GM19395 (cell line): Measurements from ENCODE around the gene TMEM19.
"Not testable (repeated sequence)": the region's sequence is repeated elsewhere in the genome, so short reads cannot be mapped to it uniquely, and the experiment has no call there.

Source experiments
- ATAC-seq: cut with Tn5 transposase; IDR thresholded peaks from one replicate; pipeline ENCODE4 v1.9.1; 2021; ENCODE audit warnings: mild to moderate bottlenecking, moderate library complexity; ENCODE audit not compliant: unreplicated experiment

Gene TMEM19

DNA sequence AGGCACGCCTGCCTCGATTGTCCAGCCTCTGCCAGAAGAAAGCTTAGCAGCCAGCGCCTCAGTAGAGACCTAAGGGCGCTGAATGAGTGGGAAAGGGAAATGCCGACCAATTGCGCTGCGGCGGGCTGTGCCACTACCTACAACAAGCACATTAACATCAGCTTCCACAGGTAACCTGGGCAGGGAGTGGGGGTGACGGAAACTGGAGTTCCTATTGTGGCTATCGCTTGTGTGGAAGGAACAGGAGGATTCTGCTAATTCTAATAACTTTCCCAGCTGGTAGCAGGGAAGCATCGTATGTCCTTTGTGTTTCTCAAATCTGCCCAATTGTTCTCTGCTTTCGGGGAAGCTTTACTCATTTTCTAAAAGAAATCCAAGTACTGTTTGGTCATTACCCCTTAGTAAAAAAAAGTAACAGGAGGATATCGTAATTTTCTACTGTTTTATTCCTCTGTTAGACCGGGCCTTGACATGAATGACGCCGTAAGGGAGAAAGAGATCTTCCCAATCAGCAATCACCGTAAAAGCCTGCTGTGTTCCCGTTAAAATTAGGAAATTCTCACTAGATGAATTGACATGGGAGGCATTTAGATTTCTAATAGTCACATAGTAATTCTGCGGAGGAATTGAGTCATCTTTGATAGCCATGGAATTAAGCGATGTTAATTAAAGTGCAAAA lies 21.3 kb upstream of the TMEM19 start:
- peak; percentile 21 for ATAC-seq

DNA sequence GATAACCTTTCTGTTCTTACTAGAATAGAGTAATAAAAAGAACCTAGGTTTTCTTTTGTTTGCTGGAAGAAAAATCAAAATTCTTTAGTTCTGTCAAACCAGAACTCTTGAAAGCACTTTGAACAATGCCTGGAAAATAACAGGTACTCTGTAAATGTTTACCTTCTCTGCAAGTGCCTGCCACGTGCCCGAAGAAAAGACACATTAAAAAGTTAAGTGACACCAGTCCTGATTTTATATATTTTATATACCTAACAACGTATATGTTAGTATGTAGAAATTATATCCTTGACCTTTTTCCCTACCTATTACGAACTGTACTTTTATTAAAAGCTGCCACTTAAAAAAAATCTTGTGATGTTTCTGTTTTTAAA lies 20.8 kb upstream of the TMEM19 start:
- ATAC-seq: no peak

DNA sequence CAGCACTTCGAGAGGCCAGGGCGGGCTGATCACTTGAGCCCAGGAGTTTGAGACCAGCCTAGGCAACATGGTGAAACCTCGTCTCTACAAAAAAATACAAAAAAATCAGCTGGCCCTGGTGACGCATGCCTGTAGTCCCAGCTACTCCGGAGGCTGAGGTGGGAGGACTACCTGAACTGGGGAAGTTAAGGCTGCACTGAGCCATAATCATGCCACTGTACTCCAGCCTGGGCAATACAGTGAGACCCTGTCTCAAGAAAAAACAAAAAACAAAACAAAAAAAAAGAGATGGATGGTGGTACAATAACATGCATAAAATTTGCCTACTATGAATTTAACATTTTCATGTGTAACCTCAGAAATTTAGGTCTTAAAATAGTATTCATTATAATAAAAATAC lies 19.6 kb upstream of the TMEM19 start:
- no peak for ATAC-seq

DNA sequence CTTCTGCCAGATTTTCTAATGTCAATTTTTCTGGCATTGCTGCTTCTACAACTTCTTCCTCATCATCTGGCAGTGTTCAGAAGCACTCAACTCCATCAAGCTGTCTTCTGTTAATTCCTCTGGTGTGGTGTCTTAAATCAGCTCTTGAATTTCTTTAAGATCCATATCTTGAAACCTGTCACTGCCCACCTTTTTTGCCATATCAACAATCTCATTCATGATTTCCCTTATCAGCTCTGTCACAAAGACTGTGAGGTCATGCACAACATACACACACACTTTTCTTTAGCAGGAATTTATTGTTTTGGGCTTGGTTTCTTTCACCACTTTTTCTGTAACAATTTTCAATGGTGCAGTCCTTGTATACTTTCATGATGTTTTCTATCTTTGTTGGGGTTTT lies 14.6 kb upstream of the TMEM19 start:
- ATAC-seq: no peak

DNA sequence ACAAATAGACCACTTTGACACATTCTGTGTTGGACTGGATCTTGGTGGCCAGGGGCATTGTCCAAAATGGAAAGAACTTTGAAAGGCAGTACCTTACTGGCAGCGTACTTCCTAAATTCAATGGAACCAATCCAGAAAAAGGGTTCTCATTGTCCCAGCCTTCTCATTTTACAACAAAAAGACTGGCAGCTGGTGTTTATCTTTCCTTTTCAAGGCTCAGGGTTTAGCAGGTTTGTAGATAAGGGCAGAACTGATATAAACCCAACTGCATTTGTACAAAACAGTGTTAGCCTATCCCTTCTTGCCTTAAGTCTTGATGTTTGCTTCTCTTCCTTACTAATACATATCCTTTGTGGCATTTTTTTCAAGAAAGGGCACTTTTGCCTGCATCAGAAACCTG lies 14.1 kb upstream of the TMEM19 start:
- no peak for ATAC-seq

DNA sequence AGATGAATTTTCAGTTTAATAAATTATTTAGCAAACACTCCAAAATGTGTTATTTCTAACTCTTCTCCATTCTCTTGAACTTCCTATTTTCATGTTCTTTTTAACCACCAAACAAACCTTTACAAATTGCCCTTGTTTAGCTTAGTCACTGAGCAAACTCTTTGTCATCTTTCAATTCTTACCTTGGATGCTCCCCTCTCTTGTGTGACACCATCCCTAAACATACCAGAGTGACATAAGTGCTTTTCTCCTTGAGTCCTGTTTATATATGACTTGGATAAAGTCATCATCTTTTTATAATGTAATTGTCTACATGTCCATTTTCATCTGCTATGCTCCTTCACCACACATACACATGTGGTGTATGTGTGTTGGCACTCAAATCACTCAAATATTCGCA lies 3.4 kb upstream of the TMEM19 start:
- ATAC-seq: no peak

DNA sequence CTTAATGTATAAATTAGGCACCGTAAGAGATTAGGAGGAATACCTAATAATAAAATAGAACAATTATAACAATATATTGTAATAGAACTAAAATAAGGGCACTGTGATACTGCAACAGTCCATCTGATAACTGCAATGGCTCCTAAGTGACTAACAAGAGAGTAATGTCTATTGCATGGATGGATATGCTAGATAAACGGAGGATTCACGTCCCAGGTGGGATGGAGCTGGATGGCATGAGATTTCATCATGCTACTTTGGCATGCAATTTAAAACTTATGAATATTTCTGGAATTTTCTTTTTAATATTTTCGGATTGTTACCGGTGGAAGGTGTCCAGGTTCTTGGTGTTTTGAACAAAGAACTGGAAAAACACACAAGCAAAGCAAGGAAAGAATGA lies 2.2 kb upstream of the TMEM19 start:
- ATAC-seq: no peak

DNA sequence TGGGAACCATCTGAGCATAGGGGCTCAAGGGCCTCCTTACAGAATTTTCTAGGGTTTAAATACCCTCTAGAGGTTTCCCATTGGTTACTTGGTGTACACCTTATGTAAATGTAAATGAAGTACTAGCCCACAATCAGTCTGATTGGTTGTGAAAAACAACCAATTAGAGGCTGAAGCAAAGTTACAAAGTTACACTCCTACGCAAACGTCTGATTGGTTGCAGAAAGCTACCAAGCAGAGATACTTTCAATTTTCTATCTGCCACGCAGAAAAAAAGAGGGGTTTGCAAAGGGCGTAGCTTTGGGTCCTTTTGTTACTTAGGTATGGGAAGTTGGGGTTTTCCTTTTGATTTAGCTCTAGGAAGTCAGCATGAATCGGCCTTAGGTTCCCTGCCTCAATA lies 1.8 kb upstream of the TMEM19 start:
- ATAC-seq: no peak

DNA sequence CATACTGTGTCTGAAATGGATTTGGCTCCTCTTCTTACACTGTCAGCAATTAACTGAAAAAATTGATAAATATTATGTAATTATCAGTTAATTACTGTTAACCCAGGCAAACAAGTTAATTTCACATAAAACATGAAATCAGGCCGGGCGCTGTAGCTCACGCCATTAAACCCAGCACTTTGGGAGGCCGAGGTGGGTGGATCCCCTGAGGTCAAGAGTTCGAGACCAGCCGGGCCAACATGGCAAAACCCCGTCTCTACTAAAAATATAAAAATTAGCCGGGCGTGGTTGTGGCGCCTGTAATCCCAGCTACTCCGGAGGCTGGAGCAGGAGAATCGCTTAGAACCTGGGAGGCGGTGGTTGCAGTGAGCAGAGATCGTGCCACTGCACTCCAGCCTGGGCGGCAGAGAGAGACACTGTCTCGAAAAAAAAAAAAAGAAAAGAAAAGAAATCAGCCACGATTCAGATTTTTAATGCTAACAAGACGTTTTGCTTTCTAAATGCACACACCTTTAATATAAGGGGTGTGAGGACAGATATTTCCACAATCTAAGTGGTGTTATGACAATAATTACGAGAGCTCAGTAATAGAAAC lies 473 bp upstream of the TMEM19 start:
- no peak for ATAC-seq

DNA sequence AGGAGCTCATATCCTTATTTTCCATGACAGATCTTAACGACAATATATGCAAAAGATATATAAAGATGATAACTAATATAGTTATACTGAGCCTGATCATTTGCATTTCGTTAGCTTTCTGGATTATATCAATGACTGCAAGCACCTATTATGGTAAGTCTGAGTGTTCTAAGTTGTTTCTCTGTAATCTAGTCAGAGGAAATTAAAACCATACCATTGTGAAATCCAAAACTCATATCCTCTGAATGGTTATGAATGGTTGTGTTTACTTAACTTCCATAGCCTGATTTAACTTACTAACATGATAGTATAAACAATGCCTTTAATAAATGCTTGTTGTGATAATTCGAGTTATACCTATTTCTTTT lies 760 bp downstream of the TMEM19 start:
- ATAC-seq: no peak

DNA sequence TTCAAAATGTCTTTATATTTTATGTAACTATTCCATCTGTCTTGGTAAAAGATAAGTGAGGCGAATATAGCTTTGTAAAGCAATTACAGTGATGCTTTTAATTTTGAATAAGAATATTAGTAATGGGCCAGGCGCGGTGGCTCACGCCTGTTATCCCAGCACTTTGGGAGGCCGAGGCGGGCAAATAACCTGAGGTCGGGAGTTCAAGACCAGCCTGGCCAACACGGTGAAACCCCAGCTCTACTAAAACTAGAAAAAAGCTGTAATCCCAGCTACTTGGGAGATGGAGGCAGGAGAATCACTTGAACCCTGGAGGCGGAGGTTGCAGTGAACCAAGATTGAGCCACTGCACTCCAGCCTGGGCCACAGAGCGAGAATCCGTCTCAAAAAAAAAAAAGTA lies 1.3 kb downstream of the TMEM19 start:
- not testable (repeated sequence) for ATAC-seq

DNA sequence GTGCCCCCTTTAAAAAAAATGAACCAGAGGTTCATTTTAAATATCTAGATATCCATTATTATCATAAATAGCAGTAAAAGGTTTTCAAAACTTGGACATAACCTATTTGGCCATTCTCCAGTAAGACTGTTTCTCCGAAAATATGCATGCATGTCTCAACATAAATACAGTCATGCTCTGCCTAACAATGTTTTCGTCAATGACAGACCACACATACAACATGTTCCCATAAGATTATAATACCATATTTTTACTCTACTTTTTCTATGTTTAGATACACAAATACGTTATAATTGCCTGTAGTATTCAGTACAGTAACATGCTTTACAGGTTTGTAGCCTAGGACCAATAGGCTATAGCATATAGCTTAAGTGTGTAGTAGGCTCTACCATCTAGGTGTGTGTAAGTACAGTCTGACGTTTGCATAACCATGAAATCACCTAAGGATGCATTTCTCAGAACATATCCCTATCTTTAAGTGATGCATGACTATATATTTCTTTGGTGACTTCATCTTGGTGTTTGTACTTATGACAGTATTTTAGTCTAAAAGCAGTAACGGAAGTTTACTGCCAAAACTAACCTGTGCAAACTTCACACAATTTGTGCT lies 3.2 kb downstream of the TMEM19 start:
- no peak for ATAC-seq

DNA sequence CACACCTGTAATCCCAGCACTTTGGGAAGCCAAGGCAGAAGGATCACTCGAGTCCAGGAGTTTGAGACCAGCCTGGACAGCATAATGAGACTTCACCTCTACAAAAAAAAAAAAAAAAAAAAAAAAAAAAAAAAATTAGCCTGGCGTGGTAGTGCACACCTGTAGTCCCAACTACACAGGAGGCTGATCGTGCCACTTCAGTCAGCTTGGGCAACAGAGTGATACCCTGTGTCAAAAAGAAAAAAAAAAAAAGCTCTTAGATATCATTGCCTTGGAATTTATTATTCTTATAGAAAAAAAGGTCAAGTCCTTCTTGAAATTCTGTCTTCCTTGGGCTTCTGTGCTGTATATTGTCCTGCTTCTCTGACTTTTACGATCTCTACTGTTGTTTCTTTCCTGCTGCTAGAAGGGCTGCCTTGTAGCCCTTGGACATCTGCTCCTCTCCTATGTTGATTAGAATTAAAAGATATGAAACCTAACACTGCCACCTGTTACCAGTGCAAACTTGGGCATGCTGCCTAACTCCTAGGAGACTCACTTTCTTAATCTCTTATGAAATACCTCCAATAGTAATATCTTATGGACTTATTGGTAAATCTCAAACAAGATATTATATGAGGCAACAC lies 5.7 kb downstream of the TMEM19 start:
- ATAC-seq: no peak

DNA sequence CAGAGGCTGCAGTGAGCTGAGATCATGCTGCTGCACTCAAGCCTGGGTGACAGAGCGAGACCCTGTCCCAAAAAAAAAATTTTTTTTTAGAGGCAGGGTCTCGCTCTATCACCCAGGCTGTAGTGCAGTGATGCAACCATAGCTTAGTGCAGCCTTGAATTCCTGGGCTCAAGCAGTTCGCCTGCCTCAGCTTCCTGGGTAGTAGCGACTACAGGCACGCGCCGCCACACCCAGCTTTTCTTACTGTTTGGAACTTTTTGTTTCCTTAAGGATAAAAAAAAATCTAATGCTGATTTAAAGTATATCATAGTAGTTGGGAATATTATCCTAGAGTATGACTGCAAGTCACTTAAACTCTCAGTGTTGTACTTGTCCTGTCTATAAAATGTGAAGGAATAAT lies 7.2 kb downstream of the TMEM19 start:
- no peak for ATAC-seq

DNA sequence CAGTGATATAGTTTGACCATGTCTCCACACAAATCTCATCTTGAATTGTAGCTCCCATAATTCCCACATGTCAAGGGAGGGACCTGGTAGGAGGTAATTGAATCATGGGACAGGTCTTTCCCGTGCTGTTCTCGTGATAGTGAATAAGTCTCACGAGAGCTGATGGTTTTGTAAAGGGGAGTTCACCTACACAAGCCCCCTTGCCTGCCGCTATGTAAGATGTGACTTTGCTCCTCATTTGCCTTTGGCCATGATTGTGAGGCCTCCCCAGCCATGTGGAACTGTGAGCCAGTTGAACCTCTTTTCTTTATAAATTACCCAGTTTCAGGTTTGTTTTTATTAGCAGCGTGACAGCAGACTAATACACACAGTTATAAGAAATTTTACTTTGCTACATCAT lies 7.8 kb downstream of the TMEM19 start:
- peak; percentile 17 for ATAC-seq

DNA sequence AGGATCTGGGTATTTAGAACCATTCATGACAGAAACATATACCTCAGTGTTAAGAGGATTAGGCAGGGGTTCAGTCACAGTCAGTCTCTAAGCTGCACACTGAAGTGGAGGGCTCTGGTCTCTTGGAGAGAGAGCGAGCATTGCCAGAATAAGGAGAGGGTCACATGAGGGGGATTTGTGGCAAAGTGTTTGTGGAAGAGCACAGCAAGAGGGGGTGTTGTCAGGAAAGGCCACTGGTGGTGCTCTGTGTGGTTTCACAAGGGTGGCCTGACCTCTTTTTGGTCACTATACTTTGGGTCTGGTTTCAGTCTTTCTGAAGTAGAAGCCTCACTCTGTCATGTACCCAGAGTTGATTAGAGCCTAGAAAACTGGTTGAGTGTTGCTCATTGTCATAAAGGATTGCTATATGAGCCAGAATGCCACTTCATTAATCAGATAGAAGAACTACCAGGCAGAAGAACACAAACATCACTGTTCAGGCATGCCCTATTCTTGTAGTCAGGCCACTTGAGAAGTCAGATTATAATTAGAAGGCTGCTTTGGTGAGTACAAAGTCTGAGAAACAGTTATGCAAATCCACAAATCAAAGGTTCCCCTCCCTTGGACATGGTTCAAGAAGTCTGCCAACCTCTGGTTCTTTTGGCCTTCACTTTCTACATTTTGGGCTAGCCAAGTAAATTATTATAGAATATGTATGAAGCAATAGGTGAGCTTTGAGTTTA lies 8.4 kb downstream of the TMEM19 start:
- peak; percentile 86 for ATAC-seq

DNA sequence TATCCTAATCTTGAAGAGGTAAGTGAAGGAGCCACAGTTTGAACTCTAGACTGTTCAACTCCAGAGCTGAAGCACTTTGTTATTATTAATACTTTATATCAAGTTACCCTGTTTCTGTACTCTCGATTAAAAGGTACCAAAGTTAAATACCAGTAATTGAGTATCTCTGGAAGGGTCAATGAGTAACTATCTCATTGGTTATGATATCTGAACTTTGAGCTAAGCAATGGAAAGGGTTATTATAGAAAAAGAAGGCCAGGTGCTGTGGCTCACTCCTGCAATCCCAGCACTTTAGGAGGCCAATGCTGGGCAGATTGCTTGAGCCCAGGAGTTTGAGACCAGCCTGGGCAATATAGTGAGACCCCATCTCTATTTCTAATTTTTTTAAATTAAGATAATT lies 9.9 kb downstream of the TMEM19 start:
- ATAC-seq: no peak

DNA sequence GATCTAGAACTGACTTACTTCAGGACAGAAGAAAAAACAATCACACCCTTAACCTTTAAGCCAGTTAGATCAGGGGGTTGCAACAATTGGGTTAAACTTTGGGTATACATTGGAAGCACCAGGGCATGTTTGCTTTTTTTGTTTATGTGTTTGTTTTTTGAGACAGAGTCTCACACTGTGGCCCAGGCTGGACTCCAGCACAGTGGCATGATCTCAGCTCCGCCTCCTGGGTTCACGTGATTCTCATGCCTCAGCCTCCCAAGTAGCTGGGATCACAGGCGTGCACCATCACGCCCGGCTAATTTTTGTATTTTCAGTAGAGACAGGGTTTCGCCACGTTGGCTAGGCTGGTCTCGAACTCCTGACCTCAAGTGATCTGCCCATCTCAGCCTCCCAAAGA lies 16.3 kb downstream of the TMEM19 start:
- not testable (repeated sequence) for ATAC-seq

DNA sequence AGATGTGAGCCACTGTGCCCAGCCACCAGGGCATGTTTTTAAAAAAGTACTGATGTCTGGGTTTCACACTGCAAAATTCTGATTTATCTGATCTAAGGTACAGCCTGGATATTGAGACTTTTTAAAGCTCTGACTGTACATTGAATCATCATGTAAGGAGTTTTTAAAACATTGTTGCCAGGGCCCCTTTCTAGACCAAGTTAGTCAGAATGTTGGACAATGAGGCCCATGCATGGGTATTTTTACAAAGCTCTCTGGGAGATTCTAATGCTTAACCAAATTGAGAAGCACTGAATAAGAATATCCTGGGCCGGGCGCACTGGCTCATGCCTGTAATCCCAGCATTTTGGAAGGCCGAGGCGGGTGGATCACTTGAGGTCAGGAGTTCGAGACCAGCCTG lies 16.7 kb downstream of the TMEM19 start:
- ATAC-seq: no peak

DNA sequence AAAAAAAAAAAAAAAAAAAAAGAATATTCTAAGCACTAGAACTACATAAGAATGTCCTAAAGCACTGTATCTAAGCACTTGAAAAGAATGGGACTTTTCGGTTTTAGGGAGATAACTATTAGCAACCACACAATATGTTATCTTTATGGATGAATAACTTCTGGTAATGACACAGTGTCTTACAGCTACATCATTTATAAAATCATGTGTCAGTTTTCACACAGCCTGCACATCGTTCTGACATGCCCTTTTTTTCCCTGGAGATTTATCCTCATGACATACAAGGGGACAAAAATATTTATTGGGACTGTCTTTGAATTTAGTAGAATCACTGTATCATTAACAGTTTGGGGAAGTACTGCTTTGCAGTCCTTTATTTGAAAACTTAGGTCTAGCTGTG lies 17.3 kb downstream of the TMEM19 start:
- no peak for ATAC-seq

DNA sequence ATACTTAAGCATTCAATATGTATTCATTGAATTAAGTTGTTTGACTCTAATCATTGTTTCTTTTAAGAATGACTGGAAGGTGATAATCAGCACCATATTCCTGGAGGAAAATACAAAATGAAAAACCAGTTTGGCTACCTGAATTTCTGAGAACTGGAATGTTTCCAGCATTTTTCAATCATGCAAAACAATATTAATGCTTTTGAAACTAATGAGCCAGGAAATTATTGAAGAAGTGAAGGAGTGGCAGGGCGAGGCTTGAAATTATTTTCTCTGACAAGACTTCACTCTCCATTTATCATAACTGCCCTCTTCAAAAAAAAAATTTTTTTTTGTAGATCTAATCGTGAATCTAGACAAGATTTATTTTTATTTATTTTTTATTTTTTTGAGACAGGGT lies 19.0 kb downstream of the TMEM19 start:
- no peak for ATAC-seq

DNA sequence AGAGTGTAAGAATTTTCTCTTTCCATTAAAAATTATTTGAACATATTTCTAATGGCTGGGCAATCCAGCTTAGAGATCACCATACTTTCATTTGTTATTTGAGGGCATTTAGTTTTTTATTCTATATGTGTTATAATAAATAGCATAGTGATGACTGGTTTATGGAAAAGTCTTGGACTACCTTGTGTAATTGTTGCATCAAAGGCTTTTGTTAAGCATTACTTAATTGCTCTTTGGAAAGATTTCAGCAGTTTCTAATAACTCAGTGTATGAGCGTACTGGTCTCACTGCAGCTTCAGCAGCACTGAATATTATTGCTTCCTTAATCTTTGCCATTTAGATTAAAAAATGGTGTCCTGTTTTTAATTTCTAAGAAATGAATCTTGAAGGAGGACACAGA lies 22.8 kb downstream of the TMEM19 start:
- no peak for ATAC-seq
